ENCODE measurements around the gene NHERF2.

DNA sequence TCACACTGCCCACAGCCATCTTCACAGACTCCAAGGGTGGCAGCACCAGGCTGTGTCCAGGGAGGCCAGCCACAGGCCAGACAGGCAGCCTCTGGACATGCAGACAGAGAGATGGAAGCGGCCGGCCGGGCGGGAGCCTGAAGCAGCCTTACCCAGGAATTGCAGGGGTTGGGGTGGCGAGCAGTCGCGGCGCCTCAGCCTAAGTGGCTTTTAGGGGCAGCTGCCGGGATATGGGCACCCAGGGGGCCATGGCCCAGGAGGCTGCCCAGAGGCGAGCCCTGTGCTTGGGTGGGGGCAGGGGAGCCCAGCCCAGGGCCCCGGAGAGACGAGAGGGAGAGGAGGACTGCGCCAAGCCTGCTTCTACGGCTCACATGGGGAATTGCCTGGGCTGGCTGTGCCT, 1.5 kb upstream of the NHERF2 start:
- TF ChIP-seq, protein P1, sequence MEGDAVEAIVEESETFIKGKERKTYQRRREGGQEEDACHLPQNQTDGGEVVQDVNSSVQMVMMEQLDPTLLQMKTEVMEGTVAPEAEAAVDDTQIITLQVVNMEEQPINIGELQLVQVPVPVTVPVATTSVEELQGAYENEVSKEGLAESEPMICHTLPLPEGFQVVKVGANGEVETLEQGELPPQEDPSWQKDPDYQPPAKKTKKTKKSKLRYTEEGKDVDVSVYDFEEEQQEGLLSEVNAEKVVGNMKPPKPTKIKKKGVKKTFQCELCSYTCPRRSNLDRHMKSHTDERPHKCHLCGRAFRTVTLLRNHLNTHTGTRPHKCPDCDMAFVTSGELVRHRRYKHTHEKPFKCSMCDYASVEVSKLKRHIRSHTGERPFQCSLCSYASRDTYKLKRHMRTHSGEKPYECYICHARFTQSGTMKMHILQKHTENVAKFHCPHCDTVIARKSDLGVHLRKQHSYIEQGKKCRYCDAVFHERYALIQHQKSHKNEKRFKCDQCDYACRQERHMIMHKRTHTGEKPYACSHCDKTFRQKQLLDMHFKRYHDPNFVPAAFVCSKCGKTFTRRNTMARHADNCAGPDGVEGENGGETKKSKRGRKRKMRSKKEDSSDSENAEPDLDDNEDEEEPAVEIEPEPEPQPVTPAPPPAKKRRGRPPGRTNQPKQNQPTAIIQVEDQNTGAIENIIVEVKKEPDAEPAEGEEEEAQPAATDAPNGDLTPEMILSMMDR (IDR thresholded peaks at IDR 0.05; ENCODE audit: insufficient read depth, low read length, poor library complexity, severe bottlenecking), result no peak
- TF ChIP-seq EZH2phosphoT487 (conservative IDR thresholded peaks at IDR 0.05; ENCODE audit: low read length), result no peak
